ENCODE data around the gene MFAP4. TPM values are rescaled to one million over a fixed set of nuclear protein-coding genes. Genes with fewer than 3 reads are reported as not detected.

The MFAP4 gene
- not detected for total RNA-seq

GRCh38 chr17:19386974-19387920 is at the start of gene MFAP4:
TSS of gene MFAP4 (minus strand) at chr17:19387190. CDS start at chr17:19387155, 35 bp downstream.
- H3K27ac Mint-ChIP-seq = no peak within 1 kb of the TSS
- H3K36me3 Mint-ChIP-seq = no peaks in the 10 kb centered on the region
- ATAC-seq (no peak), DNase-seq (ENCODE audit: low spot score in 2 of 2) (no peak)
- H3K9me3 Mint-ChIP-seq = no peaks in the 10 kb centered on the region

GRCh38 chr17:19433727-19434340 is 46.8 kb upstream of the MFAP4 start:
- Mint-ChIP-seq H3K27ac (no peak overlapping the region), H3K36me3 (no peaks in the 10 kb centered on the region), H3K9me3 (no peaks in the 10 kb centered on the region)
- ATAC-seq (no peak), DNase-seq (ENCODE audit: low spot score in 2 of 2) (no peak)

GRCh38 chr17:19433255-19433654 is 46.3 kb upstream of the MFAP4 start:
- ATAC-seq (no peak), DNase-seq (ENCODE audit: low spot score in 2 of 2) (no peak)
- no peak overlapping the region for H3K27ac Mint-ChIP-seq
- no peaks in the 10 kb centered on the region for H3K9me3 Mint-ChIP-seq
- no peaks in the 10 kb centered on the region for H3K36me3 Mint-ChIP-seq

GRCh38 chr17:19431691-19432090 is 44.7 kb upstream of the MFAP4 start:
- ATAC-seq (no peak), DNase-seq (ENCODE audit: low spot score in 2 of 2) (no peak)
- Mint-ChIP-seq H3K36me3 (no peaks in the 10 kb centered on the region), H3K9me3 (no peaks in the 10 kb centered on the region), H3K27ac (no peak overlapping the region)

- H3K27ac Mint-ChIP-seq = no peak overlapping the region
- no peaks in the 10 kb centered on the region for H3K9me3 Mint-ChIP-seq
- ATAC-seq (no peak), DNase-seq (ENCODE audit: low spot score in 2 of 2) (no peak)
- H3K36me3 Mint-ChIP-seq = no peaks in the 10 kb centered on the region
Measured at GRCh38 chr17:19426631-19427030, 39.6 kb upstream of the MFAP4 start.

- H3K36me3 Mint-ChIP-seq = no peaks in the 10 kb centered on the region
- no peak overlapping the region for H3K27ac Mint-ChIP-seq
- DNase-seq (ENCODE audit: low spot score in 2 of 2) (no peak), ATAC-seq (no peak)
- no peaks in the 10 kb centered on the region for H3K9me3 Mint-ChIP-seq
Measured at GRCh38 chr17:19424934-19425868, 38.2 kb upstream of the MFAP4 start.

- no peaks in the 10 kb centered on the region for H3K36me3 Mint-ChIP-seq
- DNase-seq (ENCODE audit: low spot score in 2 of 2) = no peak
- no peak overlapping the region for H3K27ac Mint-ChIP-seq
- H3K9me3 Mint-ChIP-seq = no peaks in the 10 kb centered on the region
- ATAC-seq = no peak
Measured at GRCh38 chr17:19421926-19422325, 34.9 kb upstream of the MFAP4 start.

GRCh38 chr17:19421219-19421618 is 34.2 kb upstream of the MFAP4 start:
- DNase-seq (ENCODE audit: low spot score in 2 of 2) (no peak), ATAC-seq (no peak)
- no peaks in the 10 kb centered on the region for H3K36me3 Mint-ChIP-seq
- no peaks in the 10 kb centered on the region for H3K9me3 Mint-ChIP-seq
- no peak overlapping the region for H3K27ac Mint-ChIP-seq

GRCh38 chr17:19418251-19418992 is 31.4 kb upstream of the MFAP4 start:
- ATAC-seq (peak; percentile 87 to 92), DNase-seq (ENCODE audit: low spot score in 2 of 2) (no peak)
- Mint-ChIP-seq H3K27ac (no peak overlapping the region), H3K36me3 (no peaks in the 10 kb centered on the region), H3K9me3 (no peaks in the 10 kb centered on the region)

- Mint-ChIP-seq H3K36me3 (no peaks in the 10 kb centered on the region), H3K27ac (no peak overlapping the region), H3K9me3 (no peaks in the 10 kb centered on the region)
- no peak for DNase-seq (ENCODE audit: low spot score in 2 of 2)
- no peak for ATAC-seq
Measured at GRCh38 chr17:19417611-19418010, 30.6 kb upstream of the MFAP4 start.

- Mint-ChIP-seq H3K36me3 (no peaks in the 10 kb centered on the region), H3K9me3 (no peaks in the 10 kb centered on the region), H3K27ac (no peak overlapping the region)
- DNase-seq (ENCODE audit: low spot score in 2 of 2) (no peak), ATAC-seq (no peak)
Measured at GRCh38 chr17:19415806-19416775, 29.1 kb upstream of the MFAP4 start.

- Mint-ChIP-seq H3K27ac (no peak overlapping the region), H3K36me3 (no peaks in the 10 kb centered on the region), H3K9me3 (no peaks in the 10 kb centered on the region)
- DNase-seq (ENCODE audit: low spot score in 2 of 2) (no peak), ATAC-seq (no peak)
Measured at GRCh38 chr17:19415311-19415710, 28.3 kb upstream of the MFAP4 start.

GRCh38 chr17:19414396-19415280 is 27.6 kb upstream of the MFAP4 start:
- no peak for ATAC-seq
- Mint-ChIP-seq H3K9me3 (no peaks in the 10 kb centered on the region), H3K27ac (no peak overlapping the region), H3K36me3 (no peaks in the 10 kb centered on the region)
- DNase-seq (ENCODE audit: low spot score in 2 of 2) = no peak

- H3K9me3 Mint-ChIP-seq = no peaks in the 10 kb centered on the region
- ATAC-seq (no peak), DNase-seq (ENCODE audit: low spot score in 2 of 2) (no peak)
- H3K36me3 Mint-ChIP-seq = no peaks in the 10 kb centered on the region
- H3K27ac Mint-ChIP-seq = no peak overlapping the region
Measured at GRCh38 chr17:19413761-19414160, 26.8 kb upstream of the MFAP4 start.

Data from activated naive CD4-positive, alpha-beta T cell treated with anti-CD3 and anti-CD28 coated beads, Interleukin-2, amount 50 U/mL, for 72 hours (primary cell).